Mucosa of descending colon (tissue), 3 donors: Measurements from ENCODE around the gene GDE1. TPM values are rescaled to one million over a fixed set of nuclear protein-coding genes. Genes with fewer than 3 reads are reported as not detected.

ENCODE experiments used
- ATAC-seq: fragments of 200-7000 bp; cut with Tn5 transposase; one replicate; pipeline ENCODE4 v1.9.1; 2020; ENCODE audit warnings: mild to moderate bottlenecking, moderate library complexity
- DNase-seq, 3 donors: peaks; one replicate each; pipeline ENCODE4 v3.0.0-alpha.2; 2020
- H3K36me3 ChIP-seq: fragments of 200-600 bp; one replicate; pipeline ENCODE4 v1.8.0; 2021; ENCODE audit warnings: low read depth, mild to moderate bottlenecking
- H3K4me1 ChIP-seq: fragments of 200-600 bp; one replicate; pipeline ENCODE4 v1.8.0; 2021; ENCODE audit warnings: low read depth, mild to moderate bottlenecking
- H3K4me3 ChIP-seq: fragments of 200-600 bp; one replicate; pipeline ENCODE4 v1.8.0; 2021; ENCODE audit warnings: mild to moderate bottlenecking
- H3K9me3 ChIP-seq: fragments of 200-600 bp; one replicate; pipeline ENCODE4 v1.8.0; 2021; ENCODE audit warnings: mild to moderate bottlenecking
- intact Hi-C, 2 donors: fragments of 100-400 bp; cut with DNase I in 1 of 2; cut with micrococcal nuclease in 1 of 2; formaldehyde crosslinking; loops; one replicate each; pipeline versions ENCODE4 v1.11.0 to v1.11.1; 2022; cut with DNase I, micrococcal nuclease
- total RNA-seq, 3 donors: library from RNA; stranded (reverse); fragmentation: NEBNext Ultra II Directional in 2 of 3; extraction: Animal tissue kit (Norgen Biotek cat#: 25700) in 2 of 3; gene quantifications; one replicate each; pipeline versions ENCODE4 v1.2.1 to v1.2.4, GENCODE V29; 2021 to 2023
- TF ChIP-seq, protein P1 (sequence below): fragments of 200-600 bp; IDR thresholded peaks from one replicate; pipeline ENCODE4 v1.8.0; 2022; ENCODE audit warnings: antibody characterized with exemption, mild to moderate bottlenecking
- donor health status: DM: no; HTN: no; CAD: no; lungs with moderate emphysema.
- donor health status: DM: no; HTN: no; CAD: no.
- donor health status: DM: no; HTN: yes; CAD: no.

GDE1 gene
- total RNA-seq, 3 donors from 2014 or later = 90.5 to 125 (median 106) TPM

DNA sequence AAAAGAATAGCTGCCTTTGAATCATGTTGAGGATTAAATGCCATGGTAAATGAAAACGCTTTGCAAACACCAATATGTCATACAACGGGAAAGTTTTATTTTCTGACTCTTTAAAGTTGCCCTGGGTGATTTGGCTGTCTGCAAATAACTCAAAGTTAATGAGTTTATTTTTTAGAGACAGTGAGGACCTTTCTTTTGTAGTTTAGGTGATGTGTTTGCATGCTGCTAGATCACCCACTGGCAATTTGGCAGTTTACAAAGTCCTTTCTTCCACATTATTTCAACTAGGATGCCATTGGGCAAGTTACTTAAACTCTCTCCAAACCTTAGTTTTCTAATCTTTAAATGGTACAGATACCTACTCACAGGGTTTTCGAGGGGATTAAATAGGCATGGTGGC is 37.8 kb downstream of the GDE1 start:
- no peaks in the 10 kb centered on the region for H3K36me3 ChIP-seq
- ATAC-seq (no peak), DNase-seq (no peak)
- no peak overlapping the region for H3K4me3 ChIP-seq
- no peaks in the 10 kb centered on the region for H3K9me3 ChIP-seq
- TF ChIP-seq, protein P1, sequence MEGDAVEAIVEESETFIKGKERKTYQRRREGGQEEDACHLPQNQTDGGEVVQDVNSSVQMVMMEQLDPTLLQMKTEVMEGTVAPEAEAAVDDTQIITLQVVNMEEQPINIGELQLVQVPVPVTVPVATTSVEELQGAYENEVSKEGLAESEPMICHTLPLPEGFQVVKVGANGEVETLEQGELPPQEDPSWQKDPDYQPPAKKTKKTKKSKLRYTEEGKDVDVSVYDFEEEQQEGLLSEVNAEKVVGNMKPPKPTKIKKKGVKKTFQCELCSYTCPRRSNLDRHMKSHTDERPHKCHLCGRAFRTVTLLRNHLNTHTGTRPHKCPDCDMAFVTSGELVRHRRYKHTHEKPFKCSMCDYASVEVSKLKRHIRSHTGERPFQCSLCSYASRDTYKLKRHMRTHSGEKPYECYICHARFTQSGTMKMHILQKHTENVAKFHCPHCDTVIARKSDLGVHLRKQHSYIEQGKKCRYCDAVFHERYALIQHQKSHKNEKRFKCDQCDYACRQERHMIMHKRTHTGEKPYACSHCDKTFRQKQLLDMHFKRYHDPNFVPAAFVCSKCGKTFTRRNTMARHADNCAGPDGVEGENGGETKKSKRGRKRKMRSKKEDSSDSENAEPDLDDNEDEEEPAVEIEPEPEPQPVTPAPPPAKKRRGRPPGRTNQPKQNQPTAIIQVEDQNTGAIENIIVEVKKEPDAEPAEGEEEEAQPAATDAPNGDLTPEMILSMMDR = no peak
- peaks cover 10% of the 10 kb centered on the region for H3K4me1 ChIP-seq
- intact Hi-C loops = no loop called here

DNA sequence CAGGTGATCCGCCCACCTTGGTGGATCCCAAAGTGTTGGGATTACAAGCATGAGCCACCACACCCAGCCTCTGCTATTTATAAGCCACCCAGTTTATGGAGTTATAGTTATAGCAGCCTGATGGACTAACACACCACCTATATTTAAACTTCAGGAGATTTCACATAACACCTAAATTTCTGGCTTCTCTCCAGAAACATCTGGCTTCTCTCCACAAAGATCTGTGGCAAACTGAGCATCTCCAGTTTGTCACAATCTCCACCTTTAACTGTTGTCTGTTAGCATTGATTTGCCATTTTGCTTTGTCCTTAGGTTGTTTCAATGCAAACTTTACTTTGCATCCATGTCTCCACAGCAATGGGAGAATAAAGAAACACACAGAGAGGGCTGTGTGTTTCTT is 39.6 kb downstream of the GDE1 start:
- ATAC-seq (no peak), DNase-seq (no peak)
- TF ChIP-seq, protein P1 = no peak
- H3K4me1 ChIP-seq = peaks cover under 1% of the 10 kb centered on the region
- intact Hi-C loops = no loop called here
- H3K36me3 ChIP-seq = no peaks in the 10 kb centered on the region
- H3K4me3 ChIP-seq = no peak overlapping the region
- H3K9me3 ChIP-seq = no peaks in the 10 kb centered on the region

DNA sequence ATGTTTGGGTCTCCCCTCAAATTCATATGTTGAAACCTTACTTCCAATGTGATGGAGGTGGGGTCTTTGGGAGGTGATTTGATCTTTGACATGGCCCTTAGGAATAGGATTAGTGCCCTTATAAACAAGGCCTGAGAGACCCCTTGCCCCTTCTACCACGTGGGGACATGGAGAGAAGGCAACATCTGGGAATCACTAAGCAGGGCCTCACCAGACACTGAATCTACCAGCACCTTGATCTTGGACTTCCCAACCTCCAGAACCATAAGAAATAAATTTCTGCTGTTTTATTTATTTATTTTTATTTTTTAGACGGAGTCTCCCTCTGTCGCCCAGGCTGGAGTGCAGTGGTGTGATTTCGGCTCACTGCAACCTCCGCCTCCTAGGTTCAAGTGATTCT is 40.1 kb downstream of the GDE1 start:
- intact Hi-C loops = no loop called here
- H3K36me3 ChIP-seq = no peaks in the 10 kb centered on the region
- TF ChIP-seq, protein P1 = no peak

DNA sequence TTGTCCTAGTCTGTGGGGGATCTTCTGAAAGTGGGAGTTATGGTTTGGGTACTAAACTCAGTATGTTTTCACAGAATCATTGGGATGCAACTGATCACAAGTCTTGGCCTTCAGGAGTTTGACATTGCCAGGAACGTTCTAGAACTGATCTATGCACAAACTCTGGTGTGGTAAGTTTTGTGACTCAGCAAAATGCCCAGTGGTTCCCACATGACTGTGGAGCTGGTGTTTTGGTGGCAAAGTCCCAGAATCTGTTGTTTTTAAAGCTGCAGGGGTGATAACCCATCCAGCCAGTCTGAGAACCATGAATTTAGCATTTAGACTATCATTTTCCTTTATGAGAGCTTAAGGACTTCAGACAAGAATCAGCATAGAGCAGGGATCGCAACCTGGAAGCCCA is 40.6 kb downstream of the GDE1 start:
- ATAC-seq (no peak), DNase-seq (no peak)
- Histone ChIP-seq H3K4me1 (no peaks in the 10 kb centered on the region), H3K36me3 (no peaks in the 10 kb centered on the region), H3K9me3 (no peaks in the 10 kb centered on the region), H3K4me3 (no peak overlapping the region)
- intact Hi-C loops = no loop called here
- TF ChIP-seq, protein P1 = no peak

More for the DNA sequence above, 40.1 kb downstream of the GDE1 start:
- no peaks in the 10 kb centered on the region for H3K9me3 ChIP-seq
- no peak for DNase-seq
- no peak overlapping the region for H3K4me3 ChIP-seq
- no peak for ATAC-seq
- H3K4me1 ChIP-seq = no peaks in the 10 kb centered on the region

DNA sequence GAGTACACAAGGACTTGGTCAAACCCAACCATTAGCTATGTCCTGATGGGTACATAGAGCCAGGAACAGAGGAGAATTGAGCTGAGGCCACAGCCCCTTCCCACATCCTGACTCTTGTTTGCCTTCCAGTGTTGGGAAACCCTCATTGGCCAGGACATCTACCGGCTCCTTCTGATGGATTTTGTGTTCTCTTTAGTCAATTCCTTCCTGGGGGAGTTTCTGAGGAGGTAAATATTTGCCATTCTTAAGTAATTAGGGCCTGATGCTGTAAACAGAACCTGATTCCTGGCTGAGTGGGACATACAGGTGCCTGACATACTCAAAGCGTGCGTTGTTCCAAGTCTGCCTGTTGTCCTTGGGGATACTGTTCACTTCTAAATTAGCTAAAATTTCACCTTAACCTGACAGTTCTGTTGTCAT is 42.6 kb downstream of the GDE1 start:
- H3K36me3 ChIP-seq = no peaks in the 10 kb centered on the region
- H3K4me3 ChIP-seq = no peak overlapping the region
- no peak for DNase-seq
- no peaks in the 10 kb centered on the region for H3K9me3 ChIP-seq
- intact Hi-C loops = no loop called here
- H3K4me1 ChIP-seq = no peaks in the 10 kb centered on the region
- no peak for ATAC-seq
- TF ChIP-seq, protein P1 = no peak

DNA sequence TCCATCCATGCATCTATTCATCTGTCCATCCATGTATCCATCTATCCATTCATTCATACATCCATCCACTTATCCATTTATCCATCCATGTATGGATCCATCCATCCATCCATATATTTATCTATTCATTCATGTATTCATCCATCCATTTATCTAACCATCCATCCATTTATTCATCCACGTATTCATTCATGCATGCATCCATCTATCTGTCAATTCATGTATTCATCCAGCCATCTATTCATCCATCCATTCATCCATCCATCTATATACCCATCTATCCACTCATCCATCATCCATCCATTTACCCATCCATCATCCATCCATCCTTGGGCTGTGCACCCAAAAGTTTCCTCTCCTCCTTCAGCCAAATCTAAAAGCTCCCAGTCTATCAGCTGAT is 43.4 kb downstream of the GDE1 start:
- ATAC-seq (no peak), DNase-seq (no peak)
- intact Hi-C loops = no loop called here
- Histone ChIP-seq H3K4me1 (no peaks in the 10 kb centered on the region), H3K36me3 (no peaks in the 10 kb centered on the region), H3K9me3 (no peaks in the 10 kb centered on the region), H3K4me3 (no peak overlapping the region)
- TF ChIP-seq, protein P1 = no peak
